GM11168 (cell line): ENCODE measurements around the gene PAIP2.

ENCODE experiments used
- in situ Hi-C: fragments of 300-500 bp; cut with MboI; formaldehyde crosslinking; loops from one replicate; pipeline ENCODE4 v1.12.0; 2022; ENCODE audit warnings: low sequenced_read_pairs; ENCODE audit not compliant: unreplicated experiment

The PAIP2 gene

DNA sequence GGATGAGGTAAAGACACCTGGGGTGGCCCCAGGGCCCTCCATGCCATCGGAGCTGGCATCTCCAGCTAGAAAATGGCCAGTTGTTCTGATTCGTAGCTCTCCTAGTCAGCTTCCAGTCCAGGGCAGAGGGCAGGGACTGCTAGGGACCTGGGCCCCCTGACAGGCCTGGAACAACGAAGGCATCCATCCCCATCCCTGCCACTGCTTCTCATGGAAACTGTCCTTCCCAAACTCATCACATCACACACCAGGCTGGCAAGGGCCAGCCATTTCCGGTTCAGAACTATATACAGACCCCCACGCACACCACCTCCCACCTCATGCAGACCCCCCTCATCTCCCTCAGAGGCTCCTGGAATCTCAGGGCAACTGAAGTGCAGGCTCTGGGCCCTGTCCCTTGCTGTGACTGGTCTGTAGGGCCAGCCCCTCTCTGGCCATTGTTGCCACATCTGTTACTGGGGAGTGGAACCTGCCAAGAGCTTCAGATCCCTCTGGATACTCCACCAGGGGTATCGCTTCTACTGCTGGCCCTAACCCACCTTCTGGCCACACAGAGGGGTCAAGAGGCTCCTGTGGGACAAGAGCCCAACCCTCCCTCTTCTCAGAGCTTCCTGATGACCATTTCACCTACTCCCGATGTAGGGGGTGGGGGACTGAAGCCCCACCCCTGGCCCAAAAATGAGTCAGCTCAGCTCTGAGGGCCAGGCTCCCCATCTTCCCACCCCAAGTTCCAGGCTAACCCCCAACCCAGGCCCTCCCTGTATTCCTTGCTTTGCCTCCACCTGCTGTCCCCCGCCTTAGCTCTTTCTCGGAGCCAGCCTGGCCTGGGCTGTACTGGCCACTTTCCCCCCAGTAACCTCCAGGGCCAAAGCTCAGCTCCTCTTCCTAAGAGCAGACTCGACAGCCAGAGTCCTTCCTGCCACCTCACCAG lies 49.2 kb downstream of the PAIP2 start:
- in situ Hi-C loops = no loop called here

DNA sequence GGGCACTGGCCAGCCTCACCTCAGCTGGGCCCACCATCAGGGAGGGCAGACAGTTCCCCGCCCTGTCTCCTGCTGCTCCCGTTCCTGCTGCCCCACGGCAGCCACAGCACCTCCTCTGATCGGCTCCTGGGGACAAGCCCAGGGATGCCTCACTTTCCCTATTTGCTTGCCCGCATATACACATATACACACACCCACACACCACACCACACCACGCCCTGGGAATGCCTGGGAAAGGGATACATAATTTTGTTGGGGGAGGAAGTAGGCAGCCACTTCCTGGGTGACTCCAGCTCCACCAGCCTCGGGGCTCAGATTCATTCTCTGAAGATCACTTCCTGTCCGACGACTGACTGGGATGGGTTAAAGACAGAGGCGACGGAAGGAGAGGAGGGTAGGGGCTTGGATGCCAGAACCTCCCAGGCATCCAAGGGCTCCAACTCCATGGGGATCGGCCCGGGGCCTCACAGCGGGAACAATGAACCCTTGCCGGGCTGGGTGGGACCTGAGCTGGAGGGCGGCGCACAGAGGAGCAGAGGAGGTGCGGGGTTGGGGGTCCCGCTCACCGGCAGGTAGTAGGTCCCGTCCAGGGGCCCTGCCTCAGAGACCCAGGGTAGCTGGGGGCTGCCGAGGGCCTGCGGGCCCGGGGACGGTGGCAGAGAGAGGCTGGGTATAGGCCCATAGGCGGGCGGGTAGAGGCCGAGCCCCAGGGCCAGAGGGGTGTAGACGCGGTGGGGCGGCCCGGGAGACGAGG lies 50.1 kb downstream of the PAIP2 start:
- in situ Hi-C loops = no loop called here

- in situ Hi-C loops = no loop called here
Measured at GRCh38 chr5:139392324-139392677, 50.6 kb downstream of the PAIP2 start.

GRCh38 chr5:139392678-139393496 lies 51.2 kb downstream of the PAIP2 start:
- in situ Hi-C loops = no loop called here

DNA sequence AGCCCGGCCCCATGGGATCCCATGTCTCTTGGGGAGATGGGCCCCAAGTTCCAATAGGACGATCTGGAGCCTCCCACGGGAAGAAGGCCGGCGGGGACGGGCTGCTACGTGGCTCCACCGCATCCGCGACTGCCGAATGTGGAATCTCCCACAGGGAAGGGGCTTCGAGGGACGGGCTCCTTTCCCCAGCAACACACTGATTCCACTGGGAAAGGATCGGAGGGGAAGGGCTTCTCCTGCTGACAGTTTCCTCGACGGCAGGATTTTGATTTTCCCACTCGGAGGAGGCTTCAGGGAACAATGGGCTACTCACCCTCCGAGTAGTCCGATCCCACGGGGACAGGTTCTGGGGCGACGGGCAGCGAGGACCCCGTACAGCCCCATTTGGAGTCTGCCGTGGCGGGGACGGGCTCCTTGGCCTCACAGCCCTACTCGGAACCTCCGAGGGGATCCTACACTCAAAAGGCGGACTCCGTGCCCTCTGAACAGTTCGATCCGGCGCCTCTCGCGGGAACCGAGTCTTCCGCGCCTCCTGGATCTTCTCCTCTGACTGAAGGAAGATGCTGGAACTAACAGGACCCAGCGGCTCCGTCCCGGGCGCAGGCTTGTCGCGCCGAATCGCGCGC lies 52.0 kb downstream of the PAIP2 start:
- in situ Hi-C loops = no loop called here

GRCh38 chr5:139394123-139394653 lies 52.5 kb downstream of the PAIP2 start:
- in situ Hi-C loops = no loop called here

DNA sequence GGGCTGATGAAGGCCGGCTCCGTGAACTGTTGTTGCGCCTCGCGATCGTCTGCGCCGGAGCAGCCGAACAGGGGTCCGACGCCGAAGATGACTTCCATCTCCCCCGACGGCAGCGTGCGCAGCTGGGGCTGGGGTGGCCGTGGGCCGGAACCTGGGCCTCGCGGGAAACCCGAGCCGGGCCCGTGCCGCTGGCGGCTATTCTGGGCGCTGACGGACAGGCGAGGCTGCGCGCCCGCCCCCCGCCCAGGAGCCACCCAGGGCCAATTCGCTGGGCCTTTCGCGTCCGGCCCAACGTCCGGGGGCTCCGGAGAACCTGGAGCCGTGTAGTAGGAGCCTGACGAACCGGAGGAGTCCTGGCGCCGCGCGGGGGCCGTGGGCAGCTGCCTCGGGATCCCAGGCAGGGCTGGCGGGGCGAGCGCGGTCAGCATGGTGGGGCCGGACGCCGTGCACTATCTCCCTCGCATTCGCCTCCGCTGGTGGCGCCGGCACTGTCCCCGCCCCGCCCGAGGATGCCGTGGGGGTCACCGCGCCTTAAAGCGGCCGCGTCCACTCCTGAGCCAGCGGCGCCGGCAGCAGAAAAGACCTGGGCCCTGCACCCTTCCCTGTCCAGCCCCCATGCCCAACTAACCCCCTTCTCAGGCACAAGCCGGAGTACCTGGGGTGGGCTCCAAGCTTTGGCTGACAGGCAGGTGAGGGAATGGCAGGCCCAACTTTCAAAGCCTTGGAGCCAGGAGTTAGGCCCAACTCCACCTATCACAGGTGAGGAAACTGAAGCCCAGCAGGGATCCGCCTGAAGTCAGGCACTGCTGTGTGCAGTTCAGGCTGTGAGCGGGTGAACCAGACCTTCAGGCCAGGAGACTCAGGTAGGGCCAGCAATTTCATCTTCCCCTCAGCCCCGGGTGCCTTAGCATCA lies 53.3 kb downstream of the PAIP2 start, which contains the start of gene PROB1:
PROB1 (minus strand) TSS at position 451 of the 913 bp plus-strand sequence; CDS start at position 428, 23 bp downstream.
- in situ Hi-C loops = no loop called here

DNA sequence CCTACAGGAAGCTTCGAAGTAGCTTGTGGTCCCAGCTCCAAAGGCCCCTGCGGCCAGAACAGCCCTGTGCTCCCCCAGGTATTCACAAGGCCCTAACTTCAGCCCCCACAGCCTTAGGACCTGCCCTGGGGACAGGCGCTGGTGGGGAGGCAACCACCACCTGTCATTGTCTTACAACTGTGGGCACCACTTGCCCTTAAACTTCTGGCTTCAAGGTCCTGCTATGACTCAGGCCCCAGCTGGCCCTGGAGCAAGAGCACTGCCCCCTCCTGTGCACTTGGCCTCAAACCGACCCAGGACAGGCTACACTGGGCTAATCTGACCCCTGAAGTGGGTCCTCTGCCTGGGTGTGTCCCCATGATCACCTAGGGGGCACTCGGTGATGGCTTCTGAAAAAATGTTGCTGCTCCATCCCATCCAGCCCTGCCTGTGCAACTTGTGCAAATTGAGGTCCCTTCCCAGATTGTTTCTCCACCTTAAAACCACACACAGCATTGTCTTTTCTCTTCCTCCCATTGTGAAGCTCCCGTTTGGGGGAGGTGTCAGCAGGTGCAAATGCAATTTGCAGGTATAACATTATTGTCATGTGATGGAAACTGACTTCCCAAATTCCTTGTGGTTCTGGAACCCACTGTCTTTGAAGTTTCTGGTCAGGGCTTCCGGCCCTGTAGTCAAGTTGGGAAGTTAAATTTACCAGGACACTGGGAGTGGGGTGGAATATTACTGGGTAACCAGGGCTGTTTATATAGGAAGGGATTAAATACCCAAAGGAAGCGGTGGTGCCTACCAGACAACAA lies 54.4 kb downstream of the PAIP2 start:
- in situ Hi-C loops = no loop called here

- in situ Hi-C loops = no loop called here
Measured at GRCh38 chr5:139396691-139397090, 55.0 kb downstream of the PAIP2 start.

DNA sequence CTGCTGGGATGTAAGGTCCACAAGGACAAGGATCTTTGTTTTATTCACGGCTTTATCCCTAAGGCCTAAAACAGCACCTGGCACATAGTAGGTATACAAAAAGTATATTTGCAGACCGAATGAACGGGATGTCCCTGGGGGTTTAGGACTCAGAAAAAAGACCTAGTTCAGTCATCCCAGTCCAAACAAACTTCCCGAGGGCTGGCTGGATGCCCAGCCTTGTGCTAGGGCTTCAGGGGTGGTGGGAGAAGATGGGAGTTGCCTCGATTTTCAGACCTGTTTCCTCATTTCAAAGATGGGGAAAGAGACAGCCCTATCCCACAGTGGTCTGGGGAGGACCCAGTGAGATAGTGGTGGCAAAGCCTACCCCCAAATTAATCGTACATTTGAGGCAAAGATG lies 56.3 kb downstream of the PAIP2 start:
- in situ Hi-C loops = no loop called here

DNA sequence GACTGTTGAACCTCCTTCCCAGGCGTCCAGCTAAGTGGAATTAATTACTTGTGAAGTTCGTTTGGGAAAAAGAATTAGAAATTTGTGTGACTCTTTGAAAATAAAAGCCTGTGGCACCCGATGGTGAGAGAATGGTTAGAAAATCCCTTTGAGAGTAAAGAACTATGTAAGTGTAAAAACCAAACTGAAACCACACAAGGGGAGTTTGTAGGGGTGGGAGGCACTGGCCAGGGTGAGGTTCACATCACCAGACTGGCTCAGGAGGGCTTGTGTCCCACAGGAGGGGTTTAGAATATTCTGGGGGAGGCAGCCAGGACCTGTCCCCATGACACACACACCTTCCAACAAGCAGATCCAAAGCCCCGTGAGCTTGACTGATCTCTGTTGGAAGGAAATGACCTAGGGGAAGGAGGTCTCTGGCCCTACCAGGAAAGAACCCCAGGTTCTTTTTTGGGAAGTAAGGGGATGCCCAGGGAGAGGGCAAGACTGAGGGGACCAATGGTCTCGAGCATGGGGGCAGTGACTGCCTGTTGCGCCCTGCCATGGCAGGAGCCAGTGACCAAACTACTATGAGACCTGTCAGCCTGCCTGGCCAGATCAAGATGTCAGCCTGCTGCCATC lies 58.0 kb downstream of the PAIP2 start:
- in situ Hi-C loops = no loop called here

- in situ Hi-C loops = no loop called here
Measured at GRCh38 chr5:139401546-139401945, 59.9 kb downstream of the PAIP2 start.

DNA sequence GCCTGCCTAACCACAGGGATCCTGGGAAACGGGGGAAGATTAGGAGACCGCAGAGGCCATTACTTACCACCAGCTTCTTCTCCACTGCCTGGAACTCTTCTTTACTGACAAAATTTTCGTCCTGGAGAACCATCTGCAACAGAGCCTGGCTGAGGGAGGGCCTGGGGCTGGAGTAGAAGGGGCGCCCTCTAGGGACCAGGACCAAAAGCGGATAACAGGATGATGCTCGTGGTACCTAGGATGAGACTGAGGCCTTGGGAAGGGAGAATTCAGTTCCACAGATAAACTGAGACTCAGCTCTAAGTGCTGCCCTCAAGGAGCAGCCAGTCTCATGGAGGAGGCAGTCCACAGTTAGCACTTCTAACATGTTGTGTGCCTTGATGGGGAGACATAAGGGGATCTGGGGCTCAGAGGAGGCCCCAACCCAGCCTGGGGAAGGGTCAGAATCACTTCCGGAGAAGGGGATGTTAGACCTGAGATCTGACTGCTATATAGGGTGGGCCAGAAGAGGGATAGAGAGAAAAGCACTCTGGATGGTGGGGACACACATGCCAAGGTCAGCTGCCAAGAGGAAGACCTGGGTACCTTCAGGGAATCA lies 61.0 kb downstream of the PAIP2 start:
- in situ Hi-C loops = no loop called here

GRCh38 chr5:139403418-139403786 lies 61.7 kb downstream of the PAIP2 start:
- in situ Hi-C loops = no loop called here

- in situ Hi-C loops = no loop called here
Measured at GRCh38 chr5:139403787-139404483, 62.3 kb downstream of the PAIP2 start, which contains the start of gene SPATA24. TSS of gene SPATA24 (minus strand) at chr5:139404089. CDS start at chr5:139404060, 29 bp downstream.

- in situ Hi-C loops = no loop called here
Measured at GRCh38 chr5:139404484-139404840, 62.8 kb downstream of the PAIP2 start.

- in situ Hi-C loops = no loop called here
Measured at GRCh38 chr5:139406963-139407362, 65.3 kb downstream of the PAIP2 start.
